HG03060 (cell line): ENCODE data around the gene SMG6.
"Not testable (repeated sequence)": the region's sequence is repeated elsewhere in the genome, so short reads cannot be mapped to it uniquely, and the experiment has no call there.

Experiments
- ATAC-seq: cut with Tn5 transposase; IDR thresholded peaks from one replicate; pipeline ENCODE4 v1.9.1; 2021; ENCODE audit warnings: low read depth, moderate number of reproducible peaks; ENCODE audit not compliant: unreplicated experiment

The SMG6 gene

DNA sequence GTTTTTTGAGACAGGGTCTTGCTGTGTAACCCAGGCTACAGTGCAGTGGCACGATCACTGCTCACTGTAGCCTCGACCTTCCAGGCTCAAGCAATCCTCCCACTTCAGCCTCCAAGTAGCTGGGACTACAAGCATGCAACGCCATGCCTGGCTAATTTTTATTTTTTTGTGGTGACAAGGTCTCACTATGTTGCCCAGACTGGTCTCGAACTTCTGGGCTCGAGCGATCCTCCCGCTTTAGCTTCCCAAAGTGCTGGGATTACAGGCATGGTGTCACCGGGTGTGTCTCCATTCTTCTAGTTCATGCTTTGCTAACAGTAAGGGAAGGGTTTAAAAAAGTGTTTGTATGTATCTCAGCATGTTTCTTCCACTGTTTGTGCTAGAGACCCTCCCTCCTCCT lies 146.9 kb downstream of the SMG6 start:
- no peak for ATAC-seq

DNA sequence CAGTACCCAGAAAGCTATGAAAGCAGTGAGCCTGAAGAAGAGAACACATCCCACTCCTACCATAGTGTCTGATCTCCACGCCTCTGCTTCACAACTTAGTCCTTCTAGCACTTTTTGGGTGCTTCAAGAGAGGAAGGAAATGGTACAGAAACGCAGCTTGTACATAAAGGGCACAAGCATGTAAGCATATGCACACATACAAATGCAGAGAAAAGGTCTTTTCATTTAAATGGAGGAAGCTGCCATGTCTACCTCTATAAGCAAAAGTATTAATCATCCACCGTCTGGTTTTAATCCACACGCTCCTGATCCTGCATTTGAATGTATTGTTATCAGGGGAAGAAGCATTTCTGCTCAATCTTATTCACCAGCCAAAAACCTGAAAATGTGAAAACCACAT lies 148.0 kb downstream of the SMG6 start:
- no peak for ATAC-seq

DNA sequence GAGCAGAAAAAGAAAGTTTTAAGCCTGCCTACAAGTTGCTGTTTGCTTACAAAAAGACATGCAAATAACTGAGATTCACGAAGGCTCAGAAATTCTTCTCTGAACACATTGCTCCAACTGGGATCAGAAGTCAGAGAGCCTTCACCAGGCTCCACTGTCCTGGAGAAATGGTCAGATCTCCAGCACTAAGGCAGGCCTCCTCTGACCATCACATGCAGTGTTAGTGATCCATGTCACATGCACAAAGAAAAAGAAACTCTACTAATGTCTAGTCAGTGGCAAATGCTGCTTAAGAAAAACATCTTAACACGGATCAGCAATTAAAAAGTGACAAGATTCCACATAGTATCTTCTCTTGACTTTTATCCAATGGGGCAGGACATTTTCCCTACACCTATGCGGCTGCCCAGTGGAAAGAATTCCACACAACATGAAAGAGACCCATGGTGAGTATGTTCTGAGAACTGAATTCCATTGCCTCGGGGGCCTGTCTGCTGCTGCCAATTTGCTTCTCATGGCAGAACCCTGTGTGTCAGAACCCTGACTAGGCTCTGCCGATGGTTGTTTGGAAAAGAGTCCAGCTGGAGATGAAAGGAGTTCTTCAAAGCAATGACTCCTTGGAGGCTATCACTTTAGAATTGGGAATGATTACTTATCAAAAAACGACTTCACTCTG lies 152.1 kb downstream of the SMG6 start:
- no peak for ATAC-seq

DNA sequence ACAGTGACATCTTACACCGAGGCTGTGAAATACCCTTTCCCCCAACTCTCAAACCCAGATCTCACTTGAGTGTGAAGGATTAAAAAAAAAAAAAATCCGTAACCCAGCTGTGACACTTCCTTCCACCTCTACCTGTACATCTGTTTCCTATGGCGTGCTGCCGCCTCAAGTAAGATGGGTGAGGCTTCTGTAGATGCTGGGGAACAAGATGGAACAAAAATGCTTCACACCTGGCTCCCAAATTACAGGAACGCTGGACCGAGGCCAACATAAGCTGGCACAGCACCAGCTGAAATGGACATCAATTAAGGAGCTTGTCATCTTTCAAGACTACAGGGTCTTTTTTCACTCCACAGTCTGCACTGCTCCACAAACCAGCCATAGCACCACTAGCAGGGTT lies 152.8 kb downstream of the SMG6 start:
- ATAC-seq: no peak

DNA sequence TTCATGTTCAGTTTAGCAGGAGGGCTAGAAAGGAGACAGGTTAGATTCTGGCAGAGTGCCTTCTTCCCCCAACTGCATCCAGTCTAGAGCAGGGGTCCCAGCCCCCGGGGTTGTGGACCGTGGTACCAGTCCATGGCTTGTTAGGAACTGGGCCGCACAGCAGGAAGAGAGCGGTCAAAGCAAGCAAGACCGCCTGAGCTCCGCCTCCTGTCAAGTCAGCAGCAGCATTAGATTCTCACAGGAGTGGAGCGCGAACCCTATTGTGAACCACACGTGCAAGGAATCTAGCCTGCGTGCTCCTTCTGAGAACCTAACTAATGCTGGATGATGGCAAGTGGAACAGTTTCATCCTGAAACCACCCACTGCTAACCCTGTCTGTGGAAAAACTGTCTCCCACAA lies 153.7 kb downstream of the SMG6 start:
- no peak for ATAC-seq

DNA sequence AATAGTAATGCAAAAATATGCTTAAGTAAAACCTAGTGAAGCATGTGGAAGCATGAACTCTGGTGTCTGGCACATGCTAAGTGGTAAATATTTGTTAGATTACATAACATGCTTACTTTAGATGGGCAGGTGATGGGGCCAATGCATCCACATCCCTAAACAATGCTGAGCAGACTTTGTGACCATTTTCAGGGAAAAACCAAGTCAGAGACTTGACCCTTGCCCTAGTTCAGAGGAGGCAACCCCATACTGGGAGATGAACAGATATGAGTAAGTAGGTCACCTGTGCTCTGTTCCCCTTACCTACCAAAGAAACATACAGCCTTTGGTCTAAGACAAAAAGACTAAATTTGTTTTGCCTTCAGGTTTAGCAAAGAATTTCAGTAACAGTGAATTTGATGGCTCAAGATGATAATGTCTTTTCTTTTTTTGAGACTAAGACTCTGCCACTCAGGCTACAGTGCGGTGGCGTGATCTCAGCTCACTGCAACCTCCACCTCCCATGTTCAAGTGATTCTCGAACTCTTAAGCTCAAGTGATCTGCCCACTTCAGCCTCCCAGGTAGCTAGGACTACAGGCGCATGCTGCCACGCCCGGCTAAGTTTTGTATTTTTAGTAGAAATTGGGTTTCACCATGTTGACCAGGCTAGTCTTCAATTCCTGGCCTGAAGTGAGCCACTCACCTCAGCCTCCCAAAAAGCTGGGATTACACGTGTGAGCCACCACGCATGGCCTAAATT lies 157.3 kb downstream of the SMG6 start:
- no peak for ATAC-seq

DNA sequence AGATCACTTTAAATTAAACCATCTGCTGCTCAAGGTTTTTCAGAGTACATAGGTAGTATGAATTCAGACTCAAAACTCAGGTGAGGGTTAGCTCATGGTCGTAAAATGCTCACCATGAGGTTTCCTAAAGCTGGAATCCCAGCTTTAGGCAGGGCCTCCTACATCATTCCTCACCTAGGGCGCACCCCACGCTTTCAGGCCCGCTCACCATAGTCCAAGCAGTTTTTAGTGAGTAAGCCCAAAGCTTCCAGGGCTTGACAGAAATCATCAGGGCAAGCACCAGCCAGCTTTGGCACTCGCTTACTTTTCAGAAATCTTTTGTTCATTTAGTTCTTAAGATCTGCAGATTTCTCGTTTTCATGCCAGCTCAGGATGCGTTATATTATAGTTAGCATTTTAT lies 158.9 kb downstream of the SMG6 start:
- no peak for ATAC-seq

DNA sequence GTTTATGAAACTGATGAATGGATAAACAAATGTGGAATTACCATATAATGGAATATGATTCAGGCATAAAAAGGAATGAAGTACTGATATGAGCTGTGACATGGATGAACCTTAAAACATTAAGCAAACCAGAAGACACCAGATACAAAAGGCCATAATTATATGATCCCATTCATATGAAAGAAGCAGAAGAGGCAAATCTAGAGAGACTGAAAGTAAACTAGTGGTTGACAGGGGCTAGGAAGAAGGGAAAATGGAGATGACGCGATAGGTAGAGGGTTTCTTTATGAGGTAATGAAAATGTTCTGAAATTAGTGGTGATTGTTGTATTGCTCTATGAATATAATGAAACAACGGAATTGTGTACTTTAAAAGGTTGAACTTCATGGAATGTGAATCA lies 160.3 kb downstream of the SMG6 start:
- no peak for ATAC-seq

DNA sequence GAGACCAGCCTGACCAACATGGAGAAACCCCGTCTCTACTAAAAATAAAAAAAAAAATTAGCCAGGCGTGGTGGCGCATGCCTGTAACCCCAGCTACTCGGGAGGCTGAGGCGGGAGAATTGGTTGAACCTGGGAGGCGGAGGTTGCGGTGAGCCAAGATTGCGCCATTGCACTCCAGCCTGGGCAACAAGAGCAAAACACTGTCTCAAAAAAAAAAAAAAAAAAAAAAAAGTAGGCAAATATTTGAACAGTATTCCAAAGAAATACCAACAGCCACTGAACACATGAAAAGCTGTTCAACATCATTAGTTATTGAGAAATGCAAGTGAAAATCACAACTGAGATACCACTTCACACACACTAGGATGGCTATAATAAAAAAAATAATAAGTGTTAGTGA lies 160.9 kb downstream of the SMG6 start:
- not testable (repeated sequence) for ATAC-seq

DNA sequence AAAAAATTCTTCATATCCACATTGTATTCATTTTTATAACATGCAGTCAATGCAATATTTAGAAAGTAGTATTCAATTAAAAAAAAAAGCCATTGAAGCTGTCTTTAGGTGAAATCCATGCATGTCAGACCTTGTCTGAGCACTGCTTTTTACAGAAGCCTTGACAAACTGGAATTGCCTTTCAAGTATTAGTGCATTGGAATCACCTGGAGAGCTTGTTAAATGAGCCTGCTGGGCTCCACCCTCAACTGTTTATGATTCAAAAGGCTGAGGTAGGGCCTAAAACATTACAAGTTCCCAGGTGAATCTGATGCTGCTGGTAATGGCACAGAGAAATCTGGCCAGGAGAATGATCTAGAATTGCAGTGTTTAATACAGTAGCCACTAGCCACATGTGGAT lies 162.9 kb downstream of the SMG6 start:
- no peak for ATAC-seq

DNA sequence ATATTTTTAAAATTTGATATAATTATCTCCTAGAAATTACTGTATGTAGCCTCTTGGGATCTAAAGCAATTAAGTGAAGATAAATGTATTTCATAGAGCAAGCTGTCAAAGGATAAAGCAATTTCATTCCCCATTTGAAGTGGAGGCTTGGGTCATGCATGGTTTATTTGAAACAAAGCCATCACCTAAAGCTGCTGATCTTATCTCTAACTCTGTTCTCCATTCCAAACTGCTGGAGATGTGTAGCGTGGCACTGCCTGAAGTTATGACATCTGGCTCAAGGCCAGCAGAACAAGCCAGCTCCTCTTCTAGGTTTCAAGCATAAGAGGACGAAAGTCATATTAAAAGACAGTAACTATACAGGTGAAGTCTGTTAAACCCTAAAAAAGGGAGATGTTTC lies 164.8 kb downstream of the SMG6 start:
- no peak for ATAC-seq

DNA sequence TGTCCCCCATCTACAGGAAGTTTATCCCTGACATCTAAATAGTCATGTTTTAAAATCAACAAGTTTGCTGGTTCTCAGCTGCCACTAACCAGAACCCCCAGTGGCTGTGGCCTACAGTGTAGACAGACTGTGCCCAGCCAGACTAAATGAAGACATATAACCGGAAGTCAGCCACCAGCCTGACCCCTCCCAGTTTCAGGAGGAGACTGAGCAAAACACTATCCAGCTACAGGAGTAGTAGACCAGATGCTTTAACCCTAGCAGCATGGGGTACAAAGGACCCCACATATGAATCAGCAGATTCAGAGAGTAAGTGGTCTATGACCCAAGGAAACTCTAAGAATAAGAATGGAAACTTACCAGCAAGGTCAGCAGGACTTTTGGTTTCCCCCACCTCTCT lies 165.3 kb downstream of the SMG6 start:
- no peak for ATAC-seq

DNA sequence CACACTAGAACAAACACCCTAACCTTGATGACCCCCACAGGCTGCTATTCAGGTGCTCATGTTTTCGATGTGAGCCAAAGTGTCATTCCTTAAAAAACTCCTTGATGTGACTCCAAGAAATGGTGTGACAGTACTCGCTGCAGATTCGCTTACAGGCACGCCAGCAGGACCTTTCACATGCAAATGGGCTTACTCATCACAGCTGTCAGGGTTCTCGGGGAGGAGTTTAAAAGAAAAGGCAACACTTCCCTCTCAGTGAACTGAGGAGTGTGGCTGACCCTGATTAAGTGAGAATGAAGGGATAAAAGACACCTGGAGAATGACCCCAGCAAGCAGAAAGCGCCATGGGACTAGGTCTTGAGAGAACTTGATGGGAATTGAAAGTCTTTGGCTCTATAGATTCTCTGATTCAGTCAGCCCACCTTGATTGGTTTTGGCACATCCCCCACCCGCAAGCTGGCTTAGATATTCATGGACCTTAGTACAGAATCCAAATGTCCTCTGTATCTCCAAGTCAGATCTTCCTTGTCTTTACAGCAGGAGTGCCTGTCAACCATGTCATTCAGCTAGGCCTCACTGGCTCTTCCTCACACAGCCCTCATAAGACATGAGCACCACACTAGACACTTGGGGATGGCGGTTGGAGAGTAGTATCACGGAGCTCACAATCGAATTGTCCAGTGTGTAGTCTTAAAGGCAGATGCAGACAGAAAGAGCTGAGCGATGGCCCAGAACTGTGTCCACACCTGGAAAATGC lies 166.1 kb downstream of the SMG6 start:
- no peak for ATAC-seq

DNA sequence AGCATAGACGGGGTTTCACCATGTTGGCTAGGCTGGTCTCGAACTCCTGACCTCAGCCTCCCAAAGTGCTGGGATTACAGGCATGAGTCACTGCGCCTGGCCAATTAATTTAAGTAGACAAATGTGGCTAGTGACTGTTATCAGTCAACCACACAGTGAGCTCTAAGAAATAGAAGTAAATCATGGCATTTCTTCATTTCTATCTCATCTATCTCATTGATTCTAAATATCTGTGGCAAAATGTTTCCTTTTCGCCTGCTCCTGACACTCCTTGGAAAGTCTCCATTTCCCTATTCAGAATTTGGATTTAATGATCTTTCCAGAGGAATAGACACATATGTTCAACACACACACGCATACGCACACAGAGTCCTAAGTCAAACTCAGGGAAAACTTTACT lies 167.3 kb downstream of the SMG6 start:
- ATAC-seq: no peak

DNA sequence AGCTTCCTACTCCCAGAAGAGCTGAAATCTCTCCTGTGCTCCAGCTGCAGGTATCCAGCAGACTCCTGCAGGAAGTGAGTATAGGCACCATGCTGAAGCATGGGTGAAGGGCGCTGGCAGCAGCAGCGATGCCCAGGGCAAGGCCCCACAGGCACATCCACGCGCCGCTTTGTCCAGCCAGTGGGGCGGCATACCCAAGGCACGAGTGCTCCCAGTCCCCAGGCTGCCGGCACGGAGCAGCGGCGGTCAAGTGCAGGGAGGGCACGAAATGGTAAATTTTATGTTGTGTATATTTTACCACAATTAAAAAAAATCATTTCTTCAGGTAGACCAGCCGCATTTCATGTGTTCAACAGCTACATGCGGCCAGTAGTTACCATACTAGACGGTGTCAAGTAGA lies 175.6 kb downstream of the SMG6 start:
- no peak for ATAC-seq

DNA sequence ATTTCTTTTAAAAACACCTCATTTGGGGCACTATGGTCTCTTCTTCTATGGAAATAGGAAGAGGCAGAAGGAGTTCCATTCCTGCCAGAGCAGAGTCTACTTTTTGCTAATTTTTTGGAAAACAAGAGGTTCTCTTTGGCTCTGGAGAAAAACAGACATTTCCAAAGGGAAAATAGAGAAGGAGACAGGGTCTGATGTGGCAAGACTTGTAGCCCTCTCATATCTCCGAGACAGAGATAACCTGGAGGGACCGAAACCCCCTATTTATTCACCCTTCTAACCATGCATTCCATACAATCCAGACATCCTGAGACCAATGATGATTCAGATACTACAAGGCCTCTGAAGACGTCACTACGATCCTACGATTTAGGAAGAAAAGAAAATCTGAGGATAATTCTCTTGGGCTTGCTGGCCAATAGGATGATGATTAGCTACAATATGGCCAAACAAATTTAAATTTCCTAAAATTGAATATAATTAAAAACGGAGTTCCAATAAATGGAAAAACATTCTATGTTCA lies 178.5 kb downstream of the SMG6 start:
- ATAC-seq: no peak

DNA sequence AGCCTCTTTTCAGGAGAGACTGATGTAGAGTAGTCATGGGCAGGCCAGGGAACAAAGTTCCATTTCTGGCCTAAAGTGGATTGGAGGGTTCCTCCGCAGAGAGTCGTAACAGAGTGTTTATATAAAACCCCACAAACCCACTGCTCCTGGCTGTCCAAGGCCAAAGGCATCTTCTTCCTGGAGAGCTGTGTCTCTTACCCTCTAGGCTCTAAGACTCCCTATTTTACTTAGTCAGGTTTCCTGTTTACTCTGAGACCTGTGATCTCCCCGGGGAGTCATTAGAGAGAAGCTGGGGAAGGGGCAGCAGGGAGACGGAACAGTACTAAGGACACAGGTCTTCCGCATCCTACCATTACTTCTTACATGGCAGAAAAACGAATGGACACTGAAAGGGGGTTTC lies 179.2 kb downstream of the SMG6 start:
- no peak for ATAC-seq

DNA sequence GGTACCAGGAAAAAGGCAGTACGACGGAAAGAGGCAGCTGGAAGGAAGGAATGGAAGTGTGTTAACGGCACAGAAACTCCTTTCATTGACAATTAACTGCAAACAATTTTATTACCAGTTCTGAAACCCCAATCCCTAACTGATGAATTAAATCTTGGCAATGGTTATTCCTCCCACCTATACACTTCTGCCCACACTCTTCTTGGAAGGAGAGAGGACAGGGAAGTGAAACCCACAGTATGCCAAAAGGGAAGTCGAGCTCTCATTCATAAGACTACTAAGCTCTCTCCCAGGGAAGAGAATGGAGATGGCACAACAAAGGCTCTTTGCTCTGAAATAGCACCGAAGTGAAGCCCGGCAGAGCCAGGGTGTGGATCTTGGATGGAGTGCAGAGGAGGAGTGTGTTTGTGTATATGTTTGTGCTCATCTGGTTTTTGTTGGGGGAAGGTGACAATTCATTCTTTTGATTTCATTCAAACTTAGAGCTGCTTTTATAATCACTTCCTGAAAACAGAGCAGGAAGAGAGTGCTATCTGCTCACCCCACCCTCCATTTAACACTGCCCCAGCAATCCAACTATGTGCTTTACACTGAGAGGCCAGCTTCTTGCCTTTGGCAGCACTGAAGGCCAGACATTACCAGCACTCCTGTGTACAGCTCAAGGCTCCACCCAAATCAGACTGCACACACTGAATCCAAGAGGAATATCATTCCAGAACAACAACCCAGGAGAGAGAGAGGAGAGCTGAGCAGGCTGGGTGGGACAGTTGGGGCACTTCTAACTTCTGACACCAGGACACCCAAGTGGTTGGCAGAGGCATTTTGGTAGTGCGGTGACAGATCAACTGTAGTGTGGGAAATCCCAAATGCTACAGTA lies 180.0 kb downstream of the SMG6 start:
- no peak for ATAC-seq

DNA sequence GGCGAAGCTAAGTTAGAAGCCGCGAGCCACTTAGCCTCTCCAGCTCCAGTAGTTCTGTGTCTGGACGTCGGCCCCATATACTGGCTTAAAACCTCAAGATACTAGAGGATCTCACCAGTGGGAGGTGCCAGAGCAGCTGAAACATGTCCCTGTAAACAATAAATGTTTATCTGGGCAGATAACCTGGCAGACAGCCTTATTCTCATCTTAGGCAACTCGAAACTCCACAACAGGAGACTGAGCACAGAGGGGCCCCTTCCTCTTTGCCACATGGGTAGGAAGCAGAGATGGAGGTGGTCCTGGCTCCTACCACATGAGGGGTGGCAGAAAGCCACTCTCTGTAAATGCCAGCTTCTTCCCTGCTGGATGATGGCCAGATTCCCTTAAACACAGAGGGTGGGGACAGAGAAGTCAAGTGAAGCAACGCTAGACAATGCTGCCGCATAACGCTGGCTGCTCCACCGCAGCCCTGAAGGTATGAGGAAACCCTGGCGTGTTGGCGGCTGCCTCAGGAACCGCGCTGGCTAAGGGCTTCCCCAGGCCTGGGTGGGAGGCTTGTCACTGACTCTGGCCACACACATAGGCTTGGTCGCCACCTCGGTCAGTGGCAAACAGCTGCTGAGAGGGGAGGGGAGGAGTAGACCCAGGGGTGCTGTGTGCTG lies 180.8 kb downstream of the SMG6 start:
- no peak for ATAC-seq
